Measurements from ENCODE around the gene ZNF689.
"Not testable (repeated sequence)": the region's sequence is repeated elsewhere in the genome, so short reads cannot be mapped to it uniquely, and the experiment has no call there.

Gene ZNF689

DNA sequence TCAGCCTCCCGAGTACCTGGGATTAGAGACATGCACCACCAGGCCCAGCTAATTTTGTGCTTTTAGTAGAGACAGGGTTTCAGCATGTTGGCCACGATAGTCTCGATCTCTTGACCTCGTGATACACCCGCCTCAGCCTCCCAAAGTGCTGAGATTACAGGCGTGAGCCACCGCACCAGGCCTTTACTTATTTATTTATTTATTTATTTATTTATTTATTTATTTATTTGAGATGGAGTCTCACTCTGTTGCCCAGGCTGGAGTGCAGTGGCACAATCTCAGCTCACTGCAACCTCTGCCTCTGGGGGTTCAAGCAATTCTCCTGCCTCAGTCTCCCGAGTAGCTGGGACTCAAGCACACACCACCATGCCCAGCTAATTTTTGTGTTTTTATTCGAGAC lies 19.3 kb downstream of the ZNF689 start:
- DNase-seq, result not testable (repeated sequence)

DNA sequence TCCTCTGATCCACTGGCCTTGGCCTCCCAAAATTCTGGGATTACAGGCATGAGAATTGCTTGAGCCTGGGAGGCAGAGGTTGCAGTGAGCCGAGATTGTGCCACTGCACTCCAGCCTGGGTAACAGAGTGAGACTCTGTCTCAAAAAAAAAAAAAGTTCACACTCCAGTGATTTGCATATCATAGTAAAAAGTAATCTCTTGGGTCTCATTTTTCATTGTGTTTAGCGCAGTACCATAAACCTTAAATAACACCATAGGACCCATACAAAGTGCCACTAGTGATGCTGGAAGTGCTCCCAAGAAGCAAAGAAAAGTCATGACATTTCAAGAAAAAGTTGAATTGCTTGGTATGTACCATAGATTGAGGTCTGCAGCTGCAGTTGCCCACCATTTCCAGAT lies 20.6 kb downstream of the ZNF689 start:
- not testable (repeated sequence) for DNase-seq

DNA sequence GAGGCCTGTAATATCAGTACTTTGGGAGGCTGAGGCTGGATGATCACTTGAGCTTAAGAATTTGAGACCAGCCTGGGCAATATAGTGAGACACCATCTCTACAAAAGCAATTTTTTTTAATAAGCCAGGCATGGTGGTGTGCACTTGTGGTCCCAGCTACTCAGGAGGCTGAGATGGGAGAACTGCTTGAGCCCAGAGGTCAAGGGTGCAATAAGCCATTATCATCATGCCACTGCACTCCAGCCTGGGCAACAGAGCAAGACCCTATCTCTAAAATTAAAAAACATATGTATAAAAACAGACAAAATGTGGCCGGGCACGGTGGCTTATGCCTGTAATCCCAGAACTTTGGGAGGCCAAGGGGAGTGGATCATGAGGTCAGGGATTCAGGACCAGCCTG lies 21.5 kb downstream of the ZNF689 start:
- no peak for DNase-seq

DNA sequence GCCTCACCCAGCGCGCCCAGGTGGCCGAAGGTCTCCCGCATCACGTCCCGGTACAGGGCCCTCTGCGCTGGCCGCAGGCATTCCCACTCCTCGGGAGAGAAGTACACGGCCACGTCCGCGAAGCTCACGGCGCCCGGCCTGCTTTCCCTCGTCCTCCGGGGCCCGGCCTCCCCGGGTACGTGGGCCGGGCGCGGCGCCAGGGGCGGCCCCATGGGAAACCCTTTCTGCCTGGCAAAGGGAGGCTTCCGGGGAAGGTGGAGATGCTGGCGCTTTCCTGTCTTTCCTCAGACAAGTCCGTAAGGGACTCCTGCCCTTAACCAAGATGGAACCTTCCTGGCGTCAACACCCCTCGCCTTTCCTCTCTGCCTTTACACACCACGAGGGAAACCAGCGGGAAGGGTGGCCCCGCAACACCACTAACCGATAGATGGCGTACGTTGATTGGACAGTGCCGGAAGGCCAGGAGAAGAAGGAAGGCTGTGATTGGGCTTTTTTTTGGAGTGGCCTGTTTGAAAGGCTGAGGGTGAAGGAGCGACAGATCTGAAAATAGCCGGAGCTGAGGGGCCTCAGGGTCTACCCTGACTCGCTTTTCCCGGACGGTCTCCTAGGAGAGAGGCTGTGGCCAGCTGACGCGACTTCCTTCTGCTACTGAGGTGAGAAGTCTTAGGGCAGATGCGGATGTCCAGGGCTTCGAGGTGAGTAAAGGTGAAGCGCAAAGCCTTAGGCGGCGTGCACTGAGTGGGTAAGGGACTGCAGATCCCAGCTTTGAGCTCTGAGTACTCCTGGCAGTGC lies 24.6 kb downstream of the ZNF689 start, which contains the start of gene ZNF785:
TSS of gene ZNF785 (minus strand) at position 298 of the 792 bp plus-strand sequence. CDS start at position 212, 86 bp downstream.
- DNase-seq, result peak; percentile 98

DNA sequence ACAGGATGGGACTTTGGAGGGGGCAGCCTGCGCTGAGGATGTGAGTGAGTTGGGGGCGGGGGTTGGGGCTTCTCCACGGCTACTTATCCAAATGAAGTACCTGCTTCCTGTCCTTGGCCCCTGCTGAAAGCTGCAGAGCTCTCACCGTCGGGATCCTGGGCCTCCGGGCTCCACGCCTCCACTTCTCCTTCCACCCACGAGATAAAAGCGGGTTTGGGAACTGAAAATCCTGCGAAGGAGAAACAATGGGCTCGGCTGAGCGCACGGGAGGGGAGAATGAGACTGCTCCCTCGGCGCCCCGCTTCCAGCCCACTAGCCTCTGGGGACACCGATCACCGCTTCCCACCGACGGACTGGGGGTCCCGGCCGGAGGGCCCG lies 25.2 kb downstream of the ZNF689 start:
- DNase-seq, result peak; percentile 10

DNA sequence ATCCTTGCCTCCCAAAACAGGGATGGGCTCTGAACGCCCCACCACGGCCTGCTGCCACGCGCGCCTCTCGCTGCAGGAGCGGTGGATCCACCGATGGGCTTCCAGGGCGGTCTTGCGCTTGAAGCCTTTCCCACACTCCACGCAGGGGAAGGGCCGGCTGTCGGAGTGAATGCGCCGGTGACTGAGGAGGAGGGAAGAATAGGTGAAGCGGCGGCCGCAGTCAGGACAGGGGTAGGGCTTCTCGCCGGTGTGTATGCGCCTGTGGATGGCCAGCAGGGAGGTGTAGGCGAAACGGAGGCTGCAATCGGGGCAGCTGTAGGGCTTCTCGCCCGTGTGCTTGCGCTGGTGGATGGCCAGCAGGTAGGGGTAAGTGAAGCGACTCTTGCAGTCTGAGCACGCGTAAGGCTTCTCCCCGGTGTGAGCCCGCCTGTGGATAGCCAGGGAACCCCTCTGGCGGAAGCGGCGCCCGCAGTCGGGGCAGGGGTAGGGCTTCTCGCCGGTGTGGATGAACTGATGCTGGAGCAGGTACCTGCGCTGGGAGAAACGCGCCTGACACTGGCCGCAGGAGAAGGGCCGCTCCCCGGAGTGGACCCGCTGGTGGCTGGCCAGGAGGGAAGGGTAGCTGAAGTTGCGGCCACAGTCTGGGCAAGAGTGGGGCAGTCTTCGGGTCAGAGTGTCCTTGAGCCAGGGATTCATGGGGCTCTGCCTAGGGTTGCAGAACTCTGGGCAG lies 27.4 kb downstream of the ZNF689 start:
- DNase-seq, result no peak

DNA sequence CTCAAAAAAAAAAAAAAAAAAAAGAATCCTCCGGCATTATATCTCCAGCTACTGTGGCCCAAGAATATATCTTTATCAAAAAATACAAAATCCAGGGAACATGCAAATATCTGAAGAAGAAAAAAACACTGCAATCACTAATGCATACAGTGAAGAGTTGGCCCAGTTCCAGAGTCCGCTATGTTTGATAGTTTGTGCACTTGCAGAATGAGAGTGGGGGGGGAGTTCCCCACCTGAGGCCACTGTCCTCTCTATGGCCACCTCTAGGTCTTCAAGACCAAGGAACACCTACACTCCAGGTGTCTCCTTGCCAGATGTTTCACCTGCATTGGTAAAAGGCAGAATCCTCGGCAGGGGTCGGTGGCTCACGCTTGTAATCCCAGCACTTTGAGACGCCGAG lies 28.7 kb downstream of the ZNF689 start:
- no peak for DNase-seq

DNA sequence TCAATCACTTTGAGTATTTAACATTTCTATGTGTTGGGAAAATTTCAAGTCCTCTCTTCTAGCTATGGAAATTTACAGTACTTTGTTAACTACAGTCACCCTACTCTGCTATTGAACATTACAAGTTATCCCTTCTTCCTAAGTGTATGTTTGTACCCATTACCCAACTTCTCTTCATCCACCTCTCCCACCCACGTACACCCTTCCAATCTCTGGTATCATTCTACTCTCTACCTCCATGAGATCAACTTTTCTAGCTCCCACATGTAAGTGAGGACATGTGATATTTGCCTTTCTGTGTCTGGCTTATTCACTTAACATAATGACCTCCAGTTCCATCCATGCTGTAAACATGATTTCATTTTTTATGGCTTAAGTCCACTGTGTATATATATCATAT lies 35.5 kb downstream of the ZNF689 start:
- DNase-seq, result no peak

DNA sequence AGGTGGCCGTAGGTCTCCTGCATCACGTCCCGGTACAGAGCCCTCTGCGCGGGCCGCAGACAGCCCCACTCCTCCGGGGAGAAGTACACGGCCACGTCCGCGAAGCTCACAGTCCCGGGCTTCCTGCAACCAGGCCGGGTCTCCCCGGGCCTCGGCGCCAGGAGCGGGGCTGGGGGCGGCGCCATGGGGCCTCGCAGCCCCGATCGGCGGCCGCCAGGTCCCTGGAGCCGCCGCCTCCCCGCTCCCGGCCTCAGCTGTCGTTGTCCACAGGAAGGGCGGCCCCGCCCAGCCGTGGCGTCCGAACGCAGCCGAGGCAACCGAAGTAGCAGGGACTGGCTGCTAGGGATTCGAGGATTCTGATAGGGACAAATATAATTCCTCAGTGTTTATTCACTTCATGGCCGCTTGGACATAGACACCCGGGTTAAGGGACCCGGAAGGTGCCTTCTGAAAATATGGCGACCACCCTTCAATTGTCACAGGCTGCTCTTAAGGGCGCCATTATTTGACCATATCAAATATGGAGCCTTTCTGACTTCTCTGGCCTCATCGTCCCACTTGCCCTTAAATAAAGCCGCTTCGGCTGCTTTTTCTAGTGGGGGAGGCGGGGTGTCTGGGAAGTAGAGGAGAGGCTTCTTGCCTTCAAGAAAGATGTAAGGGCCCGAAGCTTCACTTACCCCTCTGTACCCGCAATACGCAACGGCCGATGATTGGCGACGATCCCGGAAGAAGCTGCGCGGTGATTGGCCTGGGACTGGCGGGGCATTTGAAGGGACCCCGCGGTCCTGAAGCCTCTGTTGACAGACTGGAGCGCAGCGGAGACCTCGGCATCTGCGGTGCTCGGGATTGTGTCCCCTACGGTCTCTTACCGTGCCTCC lies 38.5 kb downstream of the ZNF689 start, which contains the start of gene ZNF688:
TSS of gene ZNF688 (minus strand) at position 270 of the 878 bp plus-strand sequence. CDS start at position 185, 85 bp downstream.
- peak; percentile 94 for DNase-seq

DNA sequence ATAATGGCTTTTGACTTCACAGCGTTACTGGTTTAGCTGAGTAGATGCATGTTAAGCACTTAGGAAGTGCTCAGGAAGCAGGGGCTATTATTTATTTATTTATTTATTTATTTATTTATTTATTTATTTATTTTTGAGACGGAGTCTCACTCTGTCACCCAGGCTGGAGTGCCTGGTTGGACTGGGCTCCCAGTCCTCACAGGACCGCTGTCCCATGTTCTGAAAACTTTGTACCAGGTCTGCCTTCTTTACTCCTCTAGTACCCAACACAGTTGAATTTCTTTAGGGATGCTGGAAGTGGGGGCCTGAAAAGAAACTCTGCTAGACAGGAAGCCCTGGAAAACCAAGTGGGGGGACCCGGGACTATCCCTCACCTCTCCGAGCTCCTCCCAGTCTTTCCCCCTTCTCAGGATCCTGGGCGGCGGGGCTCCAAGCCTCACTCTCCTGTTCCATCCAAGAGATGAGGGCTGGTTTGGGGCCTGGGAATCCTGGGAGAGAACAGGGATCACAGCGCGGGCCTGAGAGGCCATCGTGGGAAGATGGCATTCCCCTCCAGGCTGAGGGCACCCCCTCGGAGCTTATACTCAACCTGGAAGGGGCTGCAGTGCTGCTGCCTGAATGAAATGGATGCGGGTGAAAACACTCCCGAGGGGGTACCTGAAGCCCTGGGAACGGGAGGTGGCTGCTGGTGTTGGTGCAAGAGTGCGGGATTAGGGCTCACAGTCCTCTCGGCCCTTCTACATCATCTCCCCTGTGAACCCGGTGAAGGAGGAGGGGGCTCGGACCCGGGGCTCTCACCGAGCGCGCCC lies 39.3 kb downstream of the ZNF689 start:
- DNase-seq, result no peak

DNA sequence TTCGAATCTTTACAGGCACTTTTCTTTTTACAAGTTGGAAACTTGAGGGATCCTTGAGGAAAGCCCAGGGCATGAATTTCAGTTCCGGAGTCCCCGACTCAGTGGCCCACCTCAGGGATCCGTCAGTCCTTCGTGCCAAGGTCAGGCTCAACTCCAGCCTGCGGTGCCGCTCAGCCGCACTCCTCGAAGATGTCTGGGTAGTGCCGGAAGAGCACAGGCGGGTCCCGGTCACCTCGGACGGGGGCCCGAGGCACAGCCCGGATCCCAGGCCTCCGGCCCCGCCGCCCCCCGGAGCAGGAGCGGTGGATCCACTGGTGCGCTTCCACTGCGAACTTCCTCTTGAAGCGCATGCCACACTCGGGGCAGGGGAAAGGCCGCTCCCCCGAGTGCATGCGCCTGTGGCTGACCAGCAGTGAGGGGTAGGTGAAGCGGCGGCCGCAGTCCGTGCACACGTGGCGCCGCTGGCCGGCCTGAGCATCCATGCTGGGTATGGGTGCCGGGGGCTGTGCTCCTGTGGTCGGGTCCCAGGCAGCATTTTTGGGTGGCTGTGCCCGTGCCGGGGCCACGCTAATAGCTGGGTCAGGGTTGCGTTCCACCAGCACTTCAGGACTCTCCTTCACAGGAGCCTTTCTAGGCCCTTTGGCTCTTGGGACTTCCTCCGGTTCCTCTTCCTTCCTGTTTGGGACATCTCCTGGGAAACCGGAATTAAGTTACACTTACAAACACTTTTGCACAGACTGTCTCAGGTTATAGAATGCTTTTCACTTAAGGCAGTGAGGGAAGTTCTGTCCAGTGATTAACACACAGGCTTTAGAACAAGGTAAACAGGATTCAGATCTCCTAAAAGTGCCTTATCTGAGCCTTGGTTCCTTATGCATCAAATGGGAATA lies 40.2 kb downstream of the ZNF689 start:
- no peak for DNase-seq

DNA sequence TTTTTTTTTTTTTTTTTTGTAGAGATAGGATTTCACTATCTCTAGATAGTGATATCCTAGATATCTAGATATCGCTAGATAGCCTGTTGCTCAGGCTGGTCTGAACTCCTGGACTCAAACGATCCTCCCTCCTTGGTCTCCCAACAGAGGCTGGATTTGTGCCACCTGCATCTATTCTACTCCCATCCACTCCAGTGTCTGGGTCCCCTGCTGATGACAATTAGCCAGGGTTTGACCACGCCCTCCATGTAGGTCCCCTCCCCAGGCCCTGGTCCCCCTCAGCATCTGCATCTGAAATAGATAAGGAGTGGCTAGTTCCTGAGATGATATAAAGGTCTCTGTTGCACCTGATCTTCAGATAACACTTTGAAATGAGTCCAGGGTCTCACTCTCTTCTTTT lies 40.9 kb downstream of the ZNF689 start:
- no peak for DNase-seq

DNA sequence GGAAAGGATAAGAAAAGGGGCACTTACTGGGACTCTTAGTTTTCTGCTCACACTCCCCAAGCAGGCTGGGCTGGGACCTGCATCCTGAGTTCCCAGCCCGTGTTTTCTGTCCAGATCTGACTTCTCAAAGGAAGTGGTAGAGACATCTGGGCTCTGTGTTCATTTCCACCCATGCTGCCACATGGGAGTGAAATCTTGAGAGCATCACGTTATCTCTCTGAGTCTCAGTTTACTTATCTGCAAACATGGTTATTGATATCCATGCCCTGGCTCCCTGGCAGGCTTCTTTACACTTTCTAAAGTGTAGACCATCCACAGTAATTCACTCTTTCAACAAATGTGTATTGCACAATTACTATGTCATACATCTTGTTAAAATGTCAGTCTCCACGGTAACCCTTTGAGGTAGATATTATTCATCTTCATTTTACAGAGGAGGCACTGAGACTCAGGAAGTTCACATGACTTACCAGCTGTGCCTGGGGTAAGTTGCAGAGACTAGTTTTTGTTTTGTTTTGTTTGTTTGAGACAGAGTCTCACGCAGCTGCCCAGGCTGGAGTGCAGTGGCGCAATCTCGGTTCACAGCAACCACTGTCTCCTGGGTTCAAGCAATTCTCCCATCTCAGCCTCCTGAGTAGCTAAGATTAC lies 42.1 kb downstream of the ZNF689 start:
- no peak for DNase-seq

DNA sequence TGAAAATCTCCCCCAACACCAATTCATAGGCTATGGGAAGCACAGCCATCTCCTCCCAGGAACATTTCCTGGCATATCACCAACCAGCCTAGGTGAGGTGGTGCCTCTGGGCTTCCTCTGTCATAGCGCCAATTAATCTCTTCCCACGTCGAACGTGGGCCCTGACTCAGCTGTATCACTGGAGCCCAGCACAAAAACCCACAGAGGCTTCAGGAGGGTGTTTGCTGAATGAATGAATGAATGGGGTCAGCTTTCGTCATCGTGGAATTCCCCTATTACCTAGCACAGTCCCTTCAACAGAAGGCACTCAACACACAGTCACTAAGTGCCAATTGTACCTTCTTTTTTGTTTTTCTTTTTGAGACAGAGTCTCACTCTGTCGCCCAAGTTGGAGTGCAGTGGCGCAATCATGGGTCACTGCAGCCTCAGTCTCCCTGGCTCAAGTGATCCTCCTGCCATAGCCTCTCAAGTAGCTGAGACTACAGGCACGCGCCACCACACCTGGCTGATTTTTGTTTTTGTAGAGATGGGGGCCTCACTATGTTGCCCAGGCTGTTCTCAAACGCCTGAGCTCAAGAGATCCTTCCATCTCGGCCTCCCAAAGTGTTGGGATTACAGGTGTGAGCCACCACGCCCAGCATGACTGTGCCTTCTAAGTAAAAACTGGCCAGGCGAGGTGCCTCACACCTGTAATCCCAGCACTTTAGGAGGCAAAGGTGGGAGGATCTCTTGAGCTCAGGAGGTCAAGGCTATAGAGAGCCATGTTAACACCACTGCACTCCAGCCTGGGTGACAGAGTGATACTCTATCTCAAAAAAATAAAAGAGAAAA lies 42.8 kb downstream of the ZNF689 start:
- no peak for DNase-seq

DNA sequence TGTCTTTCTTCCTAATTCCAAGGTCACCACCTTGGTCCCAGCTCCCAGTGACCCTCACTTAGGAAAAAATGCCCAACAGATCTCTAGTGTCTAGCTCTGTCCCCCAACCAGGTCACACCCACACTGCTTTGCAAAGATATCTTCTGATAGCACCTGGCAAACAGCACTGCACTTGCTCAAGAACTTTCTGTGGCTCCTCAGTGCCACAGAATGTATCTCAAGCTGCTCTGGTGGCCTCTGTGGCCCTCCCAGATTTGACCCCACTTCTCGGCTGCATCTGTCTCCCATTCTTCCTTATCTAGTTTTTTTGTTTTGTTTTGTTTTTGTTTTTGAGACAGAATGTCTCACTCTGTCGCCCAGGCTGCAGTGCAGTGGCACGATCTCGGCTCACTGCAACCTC lies 43.7 kb downstream of the ZNF689 start:
- no peak for DNase-seq

DNA sequence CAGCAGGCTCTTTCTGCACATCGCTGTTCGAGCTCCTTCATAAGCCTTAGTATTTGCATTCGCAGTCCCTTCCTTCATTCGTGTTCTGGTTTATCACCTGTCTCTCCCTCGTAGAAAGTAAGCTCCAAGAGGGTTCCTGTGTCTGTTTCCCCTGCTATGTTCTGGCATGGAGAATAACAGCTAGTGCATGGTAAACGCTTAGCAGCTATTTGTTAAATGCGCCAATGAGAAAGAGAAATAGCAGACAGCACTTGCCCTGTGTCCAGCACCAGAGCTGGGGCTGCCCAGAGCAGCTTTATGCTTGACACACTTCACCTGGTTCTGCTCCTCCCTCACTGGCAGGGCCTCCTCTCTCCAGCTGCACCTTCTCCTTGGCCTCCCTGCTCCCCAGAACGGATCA lies 44.2 kb downstream of the ZNF689 start:
- no peak for DNase-seq

DNA sequence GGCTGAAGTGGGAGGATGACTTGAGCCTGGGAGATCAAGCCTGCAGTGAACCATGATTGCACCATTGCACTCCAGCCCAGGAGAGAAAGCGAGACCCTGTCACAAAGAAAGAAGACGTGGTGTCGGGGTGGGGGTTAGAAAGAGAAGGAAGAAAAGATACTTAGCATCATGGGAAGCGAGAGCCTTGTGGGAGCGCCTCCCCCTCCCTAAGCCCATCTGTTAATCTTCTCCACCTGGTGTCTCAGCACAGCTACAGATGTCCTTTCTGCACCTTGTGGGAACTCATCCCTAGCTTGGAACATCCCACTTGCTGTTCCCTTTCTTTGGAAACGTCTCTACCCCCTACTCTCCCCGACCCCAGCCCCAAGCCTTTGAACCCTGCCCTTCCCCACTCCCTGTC lies 44.7 kb downstream of the ZNF689 start:
- no peak for DNase-seq

DNA sequence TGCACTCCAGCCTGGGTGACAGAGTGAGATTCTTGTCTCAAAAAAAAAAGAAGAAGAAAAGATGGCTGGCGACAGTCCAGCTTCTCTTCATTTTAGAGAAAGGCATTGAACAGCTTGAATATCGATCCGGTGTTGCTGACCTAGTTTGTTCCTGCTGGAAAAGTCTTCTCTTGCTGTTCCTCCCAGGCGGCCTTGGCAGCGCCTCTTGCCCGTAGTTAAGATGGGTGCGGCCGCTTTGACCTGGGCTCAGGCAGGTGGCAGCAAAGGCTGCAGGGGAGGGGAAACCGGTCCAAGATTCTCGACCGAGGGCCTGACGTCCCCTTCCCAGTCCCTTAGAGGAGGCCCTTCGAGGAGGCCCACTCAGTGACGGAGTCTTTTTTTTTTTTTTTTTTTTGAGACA lies 48.2 kb downstream of the ZNF689 start:
- DNase-seq, result no peak

DNA sequence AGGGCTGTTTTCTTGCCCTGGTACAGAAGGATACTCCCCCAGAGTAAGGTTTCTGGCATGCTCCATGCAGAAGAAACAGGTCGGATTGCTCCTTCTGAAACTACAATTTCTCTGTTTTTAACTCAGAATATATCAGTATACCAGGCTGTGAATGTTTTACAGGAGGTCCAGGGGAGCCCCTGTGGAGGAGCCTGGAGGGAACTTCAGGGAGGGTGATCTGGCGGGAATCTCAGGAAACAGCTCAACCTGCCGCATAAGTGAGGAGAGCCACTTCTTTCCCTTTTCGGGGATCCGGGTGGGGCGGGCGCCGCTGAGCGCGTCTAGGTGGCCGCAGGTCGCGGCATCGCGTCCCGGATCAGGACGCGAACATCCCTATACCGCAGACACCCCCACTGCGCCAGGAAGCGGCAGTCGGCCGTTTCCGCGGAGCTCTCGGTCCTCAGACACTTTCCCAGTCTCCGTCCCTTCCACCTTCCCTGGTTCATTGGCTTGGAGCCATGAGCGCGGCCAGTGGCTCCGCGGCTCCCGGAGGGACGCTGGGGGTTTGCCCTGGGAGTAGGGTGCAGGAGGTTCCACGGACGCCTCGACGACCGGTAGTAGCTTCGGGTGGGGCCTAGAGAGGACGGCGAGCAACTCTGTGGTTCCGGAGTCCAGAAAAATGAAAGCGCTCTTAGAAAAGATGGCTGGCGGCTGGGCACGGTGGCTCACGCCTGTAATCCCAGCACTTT lies 48.9 kb downstream of the ZNF689 start:
- no peak for DNase-seq
